Colonic mucosa (tissue), 4 donors: ENCODE data around the gene TASP1. TPM values are rescaled to one million over a fixed set of nuclear protein-coding genes. Genes with fewer than 3 reads are reported as not detected.

Experiments
- DNase-seq: peaks from one replicate; pipeline ENCODE4 v3.0.0-alpha.2; 2020
- H3K27ac ChIP-seq: fragments of 200-600 bp; one replicate; pipeline ENCODE4 v1.8.0; 2021
- H3K27me3 ChIP-seq: fragments of 200-600 bp; one replicate; pipeline ENCODE4 v1.8.0; 2021
- H3K36me3 ChIP-seq: fragments of 200-600 bp; one replicate; pipeline ENCODE4 v1.8.0; 2021
- H3K4me1 ChIP-seq: fragments of 200-600 bp; one replicate; pipeline ENCODE4 v1.8.0; 2021; ENCODE audit warnings: mild to moderate bottlenecking
- H3K4me3 ChIP-seq: fragments of 200-600 bp; one replicate; pipeline ENCODE4 v1.8.0; 2021
- H3K9ac ChIP-seq, 2 donors: one replicate each; pipeline ENCODE4 v1.7.0; 2013; ENCODE audit warnings: control low read depth in 2 of 2, low read depth in 2 of 2, low read length in 2 of 2
- H3K9me3 ChIP-seq: fragments of 200-600 bp; one replicate; pipeline ENCODE4 v1.8.0; 2021
- CTCF ChIP-seq: fragments of 200-600 bp; IDR thresholded peaks from one replicate; pipeline ENCODE4 v1.8.0; 2022; ENCODE audit warnings: antibody characterized with exemption, mild to moderate bottlenecking
- intact Hi-C: fragments of 100-400 bp; cut with DNase I; formaldehyde crosslinking; loops from one replicate; pipeline ENCODE4 v1.14.1; 2022
- total RNA-seq, 2 donors: library from RNA; stranded (reverse); fragmentation: NEBNext Ultra II Directional in 1 of 2; extraction: Animal tissue kit (Norgen Biotek cat#: 25700) in 1 of 2; gene quantifications; one replicate each; pipeline ENCODE4 v1.2.1, GENCODE V29; 2021
- donor health status: healthy.
- donor health status: DM: no; HTN: no; CAD: no.
- donor health status: DM: no; HTN: no; CAD: no.

Gene TASP1
- total RNA-seq, 2 donors from 2014 or later: 9.4 to 12.6 TPM

- H3K9me3 ChIP-seq: no peaks in the 10 kb centered on the region
- intact Hi-C loops: no loop called here
- no peaks in the 10 kb centered on the region for H3K4me1 ChIP-seq
- no peak overlapping the region for H3K27ac ChIP-seq
- no peak for DNase-seq
- no peak for TF ChIP-seq CTCF
- H3K27me3 ChIP-seq: no peaks in the 10 kb centered on the region
- no peaks in the 10 kb centered on the region for H3K36me3 ChIP-seq
- no peak overlapping the region for H3K4me3 ChIP-seq
- H3K9ac ChIP-seq: no peak overlapping the region
Measured at GRCh38 chr20:13412806-13413445, 225.8 kb downstream of the TASP1 start.

- no peaks in the 10 kb centered on the region for H3K36me3 ChIP-seq
- no peaks in the 10 kb centered on the region for H3K27me3 ChIP-seq
- DNase-seq: no peak
- no peak for TF ChIP-seq CTCF
- H3K9ac ChIP-seq: no peak overlapping the region
- H3K27ac ChIP-seq: no peak overlapping the region
- H3K4me1 ChIP-seq: no peaks in the 10 kb centered on the region
- no peak overlapping the region for H3K4me3 ChIP-seq
- H3K9me3 ChIP-seq: no peaks in the 10 kb centered on the region
- intact Hi-C loops: no loop called here
Measured at GRCh38 chr20:13404293-13404692, 234.4 kb downstream of the TASP1 start.

GRCh38 chr20:13403453-13403852 is 235.3 kb downstream of the TASP1 start:
- Histone ChIP-seq H3K9ac (no peak overlapping the region), H3K4me3 (no peak overlapping the region), H3K36me3 (no peaks in the 10 kb centered on the region), H3K9me3 (no peaks in the 10 kb centered on the region), H3K27me3 (no peaks in the 10 kb centered on the region), H3K27ac (no peak overlapping the region), H3K4me1 (no peaks in the 10 kb centered on the region)
- no peak for DNase-seq
- TF ChIP-seq CTCF: no peak
- intact Hi-C loops: no loop called here

DNA sequence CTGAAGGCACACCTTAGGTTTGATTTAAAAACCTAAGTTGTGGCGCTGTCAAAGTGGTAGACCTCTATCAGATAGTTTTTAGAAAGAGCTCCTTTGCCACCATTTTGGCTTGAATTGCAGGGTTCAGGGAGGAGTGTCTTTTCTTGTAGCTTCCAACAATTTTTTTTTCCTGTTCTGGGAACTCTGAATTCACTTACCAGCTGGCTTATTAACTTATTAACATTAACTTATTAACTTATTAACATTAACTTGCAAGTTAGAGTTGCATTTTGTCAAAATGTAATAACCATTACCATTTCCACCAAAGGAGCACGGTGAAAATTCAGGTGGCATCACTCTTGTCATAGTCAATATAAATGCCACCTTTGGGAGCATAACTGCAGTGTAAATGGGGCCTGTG is 235.7 kb downstream of the TASP1 start:
- H3K27ac ChIP-seq: no peak overlapping the region
- intact Hi-C loops: no loop called here

GRCh38 chr20:13402171-13402760 is 236.5 kb downstream of the TASP1 start:
- Histone ChIP-seq H3K4me1 (no peaks in the 10 kb centered on the region), H3K9me3 (no peaks in the 10 kb centered on the region), H3K4me3 (no peak overlapping the region), H3K27ac (no peak overlapping the region), H3K9ac (no peak overlapping the region), H3K36me3 (no peaks in the 10 kb centered on the region), H3K27me3 (no peaks in the 10 kb centered on the region)
- peak; percentile 23 for DNase-seq
- intact Hi-C loops: no loop called here
- TF ChIP-seq CTCF: no peak

More for the DNA sequence above, 235.7 kb downstream of the TASP1 start:
- no peaks in the 10 kb centered on the region for H3K36me3 ChIP-seq
- no peak for TF ChIP-seq CTCF
- H3K27me3 ChIP-seq: no peaks in the 10 kb centered on the region
- H3K4me3 ChIP-seq: no peak overlapping the region
- no peaks in the 10 kb centered on the region for H3K4me1 ChIP-seq
- no peak for DNase-seq
- no peaks in the 10 kb centered on the region for H3K9me3 ChIP-seq
- H3K9ac ChIP-seq: no peak overlapping the region
